HG03575 (cell line): ENCODE data around the gene FANCG.

Experiments
- ATAC-seq: cut with Tn5 transposase; IDR thresholded peaks from one replicate; pipeline ENCODE4 v1.9.1; 2021; ENCODE audit not compliant: unreplicated experiment, insufficient number of reproducible peaks, low FRiP score; ENCODE audit errors: extremely low read depth

The FANCG gene

DNA sequence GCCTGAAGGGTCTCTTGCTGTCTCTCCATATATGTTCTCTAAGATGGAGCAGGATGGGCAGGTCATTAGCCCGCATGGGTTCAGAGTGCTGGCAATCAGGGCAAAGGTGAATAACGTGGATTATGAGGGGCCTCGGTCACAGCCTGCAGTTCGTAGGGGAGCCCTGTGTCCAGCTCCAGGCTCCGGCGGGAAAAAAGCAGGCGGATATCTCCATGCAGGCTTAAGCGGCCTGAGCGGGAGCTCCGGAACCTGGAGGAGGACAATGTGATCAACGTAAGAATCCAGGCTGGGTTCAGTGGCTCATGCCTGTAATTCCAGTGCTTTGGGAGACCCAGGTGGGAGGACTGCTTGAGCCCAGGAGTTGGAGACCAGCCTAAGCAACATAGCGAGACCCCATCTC, 25.4 kb upstream of the FANCG start:
- no peak for ATAC-seq

DNA sequence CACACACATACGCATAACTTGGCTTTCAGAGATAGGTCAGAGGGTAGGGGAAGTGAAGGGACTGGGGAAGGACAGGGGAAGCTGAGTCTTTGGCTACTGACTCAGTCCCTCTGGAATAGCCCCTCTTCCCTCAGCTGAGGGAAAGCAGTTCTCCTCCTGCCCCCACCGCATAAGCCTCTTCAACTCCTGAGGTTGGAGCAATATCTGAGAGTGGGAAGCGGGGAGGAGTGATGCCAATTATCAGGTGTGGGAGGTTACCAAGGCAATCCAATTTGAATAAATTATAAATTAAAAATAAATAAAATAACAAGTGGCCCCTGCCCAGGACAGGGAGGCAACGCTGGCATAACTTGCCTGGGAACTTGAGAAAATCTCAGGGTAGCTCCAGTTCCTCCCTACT, 24.8 kb upstream of the FANCG start:
- ATAC-seq, result no peak

DNA sequence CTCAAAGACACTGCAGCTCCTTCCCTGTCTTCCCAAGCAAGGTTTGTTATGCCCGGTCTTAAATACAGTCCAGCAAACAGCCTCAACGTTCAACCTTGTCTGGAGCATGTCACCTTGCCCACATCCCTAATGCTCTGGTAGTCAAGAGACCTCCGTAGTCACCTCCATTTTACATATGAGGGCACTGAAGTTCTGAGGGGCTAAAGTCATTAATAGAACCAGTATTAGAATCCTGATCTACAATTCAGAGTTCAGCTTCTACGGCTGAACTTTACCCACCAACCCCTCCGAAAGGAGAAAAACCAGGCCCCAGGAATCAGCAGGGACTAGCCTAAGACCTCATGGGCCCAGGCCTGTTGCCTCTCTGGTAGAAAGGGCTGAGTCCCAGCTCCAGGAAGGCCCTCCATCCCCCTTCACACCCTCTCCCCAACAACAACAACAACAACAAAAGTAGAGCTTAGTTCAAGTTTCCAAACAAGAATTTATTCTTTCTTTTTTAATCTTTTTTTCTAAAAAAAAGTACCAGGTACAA, 24.0 kb upstream of the FANCG start:
- no peak for ATAC-seq

DNA sequence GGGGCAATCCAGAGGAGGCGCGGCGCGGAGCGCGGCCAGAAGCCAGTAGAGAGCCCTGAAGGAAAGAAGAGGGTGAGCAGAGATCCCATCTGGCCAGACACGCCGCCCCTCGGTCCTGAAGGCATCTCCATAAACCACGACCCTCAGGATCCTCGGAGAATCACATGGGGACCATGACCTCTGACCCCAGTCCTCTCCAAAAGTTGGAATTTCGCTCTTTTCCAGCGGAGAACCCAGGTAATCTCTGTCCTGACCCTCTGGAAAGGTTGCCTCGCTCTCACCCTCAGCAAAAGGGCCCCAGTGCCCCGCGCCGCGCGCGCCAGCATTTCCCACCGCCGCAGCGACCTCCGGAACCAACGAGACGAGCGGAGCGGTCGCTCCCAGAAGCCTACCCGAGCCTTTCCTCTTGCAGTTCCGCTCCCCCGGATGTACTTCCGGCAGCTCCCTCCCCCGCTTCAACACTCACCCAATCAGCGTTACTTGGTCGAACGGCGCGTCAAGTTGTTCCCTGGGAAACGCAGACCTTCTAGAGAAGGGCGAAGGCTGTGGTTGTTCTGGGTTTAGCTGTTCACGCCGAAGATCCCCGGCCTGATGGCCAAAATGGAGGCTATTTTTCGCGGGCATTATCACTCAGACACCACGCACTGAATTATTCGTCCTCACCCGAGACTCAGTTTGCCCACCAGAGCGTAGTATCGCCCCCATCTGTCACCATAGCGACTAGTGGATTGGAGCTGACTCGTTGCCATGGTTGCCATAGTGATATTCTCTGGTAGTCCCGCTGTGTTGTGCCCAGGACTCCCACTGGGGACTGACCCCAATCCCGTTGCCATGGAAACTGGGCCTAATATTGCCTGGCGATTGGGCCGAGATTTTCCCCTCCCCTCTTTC, 23.3 kb upstream of the FANCG start, which contains the start of gene STOML2:
Gene STOML2 (minus strand): TSS at position 363 of the 891 bp plus-strand sequence. CDS start 37 bp downstream, at position 326.
- ATAC-seq, result peak; percentile 64

DNA sequence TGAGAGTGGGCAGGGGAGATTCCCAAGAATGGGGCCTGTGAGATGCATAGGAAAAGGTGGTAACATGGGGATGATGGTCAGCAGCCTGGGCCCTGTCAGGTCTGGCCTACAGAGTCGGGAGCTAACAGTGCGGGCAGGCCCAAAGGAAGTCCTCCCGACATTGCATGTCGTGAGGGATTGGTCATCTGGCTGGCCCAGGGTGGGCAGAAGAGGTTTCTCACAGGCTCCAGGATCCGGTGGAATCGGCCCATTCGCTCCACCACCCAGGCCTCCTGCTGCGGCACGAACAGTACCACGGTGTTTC, 22.7 kb upstream of the FANCG start:
- no peak for ATAC-seq

DNA sequence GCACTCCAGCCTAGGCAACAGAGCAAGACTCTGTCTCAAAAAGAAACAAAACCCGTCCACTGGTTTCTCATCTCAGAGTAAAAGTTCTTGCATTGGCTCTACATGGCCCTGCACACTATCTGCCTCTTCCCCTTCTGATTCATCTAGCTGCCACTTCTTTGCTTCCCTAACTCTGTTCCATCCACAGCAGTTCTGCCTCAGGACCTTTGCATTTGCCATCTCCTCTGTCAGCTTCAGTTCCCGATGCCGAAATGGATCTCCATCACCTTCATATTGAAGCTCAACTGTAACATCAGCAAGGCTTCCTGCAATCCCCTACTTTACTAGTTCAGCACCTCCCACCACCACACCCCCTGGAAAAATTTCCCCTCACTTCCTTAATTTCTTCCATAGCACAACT, 17.8 kb upstream of the FANCG start:
- no peak for ATAC-seq

DNA sequence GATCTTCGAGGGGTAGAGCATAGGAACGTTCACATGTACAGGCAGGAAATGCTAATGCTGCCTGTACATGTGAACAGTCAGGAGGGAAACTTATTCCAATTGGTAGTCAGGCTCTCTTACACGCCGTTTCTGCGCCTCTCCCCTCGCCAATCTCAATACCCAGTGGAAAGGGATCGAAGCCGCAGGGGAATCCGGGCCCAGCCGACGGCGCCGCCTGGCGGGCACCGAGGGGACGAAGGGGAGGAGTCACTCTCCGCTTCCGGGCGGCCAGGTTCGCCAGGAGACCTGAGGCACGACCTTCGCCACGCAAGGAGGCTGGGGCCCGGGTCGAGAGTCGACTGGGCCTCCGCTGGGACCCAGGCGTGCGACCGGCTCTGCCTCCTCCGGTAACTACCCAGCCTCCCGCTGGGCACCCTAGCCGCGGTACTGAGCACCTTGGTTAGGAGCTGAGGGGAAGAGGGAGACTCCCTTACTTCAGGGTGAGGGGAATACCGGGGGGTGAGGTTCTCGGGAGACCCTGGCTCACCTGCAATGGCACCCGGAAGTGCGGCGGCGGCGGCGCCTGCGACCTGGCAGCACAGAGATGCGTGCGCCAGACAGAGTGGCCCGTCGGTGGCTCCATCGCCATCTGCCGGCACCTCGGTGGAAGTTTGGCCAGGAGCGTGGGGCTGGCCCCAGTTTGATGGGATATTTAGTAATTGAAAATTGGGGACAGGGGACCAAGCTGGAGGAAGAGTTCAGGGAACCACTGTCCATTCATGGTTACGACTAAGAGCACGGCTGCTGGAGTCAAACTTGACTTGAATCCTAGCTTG, 16.5 kb upstream of the FANCG start, which contains the start of gene PIGO:
Gene PIGO (minus strand): TSS at position 557 of the 815 bp plus-strand sequence. CDS start 1,026 bp downstream, outside the sequence.
- peak; percentile 40 for ATAC-seq

DNA sequence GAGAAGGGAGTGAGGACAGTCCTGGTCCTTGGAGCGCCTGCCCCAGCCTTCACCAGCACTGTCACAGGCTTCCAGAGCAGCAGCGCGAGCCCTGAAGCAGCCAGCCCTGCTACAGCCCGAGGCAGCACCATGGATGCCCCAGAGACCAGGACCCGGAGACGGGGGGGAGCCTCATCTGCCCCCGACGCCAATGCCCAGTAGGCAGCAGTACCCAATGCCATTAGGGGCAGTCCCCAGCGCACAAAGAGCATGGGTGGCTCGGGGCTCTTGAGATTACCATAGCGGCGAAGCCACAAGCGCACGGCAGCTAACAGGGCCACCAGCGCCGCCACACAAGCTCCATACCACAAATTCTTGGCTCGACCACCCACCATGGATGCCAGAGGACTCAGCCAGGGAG, 11.8 kb upstream of the FANCG start:
- no peak for ATAC-seq

DNA sequence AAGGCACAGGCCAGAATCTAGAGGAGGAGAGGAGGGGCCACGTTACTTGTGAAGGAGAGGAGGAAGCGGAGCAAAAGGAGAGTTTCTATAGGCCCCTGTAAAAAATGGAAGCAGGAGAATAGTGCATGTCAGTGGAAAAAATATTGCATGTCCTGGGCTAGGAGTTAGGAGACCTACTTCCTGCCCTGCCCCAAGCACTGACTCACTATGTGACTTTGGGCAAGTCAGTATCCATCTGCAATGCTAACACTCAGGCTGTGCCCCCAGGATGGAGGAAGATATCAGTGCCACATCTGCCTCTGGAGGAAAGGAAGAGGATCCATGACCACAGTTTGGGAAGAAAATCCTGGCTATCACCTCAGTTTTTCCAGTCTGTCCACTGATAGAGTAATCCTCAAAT, 9.7 kb upstream of the FANCG start:
- ATAC-seq, result no peak

DNA sequence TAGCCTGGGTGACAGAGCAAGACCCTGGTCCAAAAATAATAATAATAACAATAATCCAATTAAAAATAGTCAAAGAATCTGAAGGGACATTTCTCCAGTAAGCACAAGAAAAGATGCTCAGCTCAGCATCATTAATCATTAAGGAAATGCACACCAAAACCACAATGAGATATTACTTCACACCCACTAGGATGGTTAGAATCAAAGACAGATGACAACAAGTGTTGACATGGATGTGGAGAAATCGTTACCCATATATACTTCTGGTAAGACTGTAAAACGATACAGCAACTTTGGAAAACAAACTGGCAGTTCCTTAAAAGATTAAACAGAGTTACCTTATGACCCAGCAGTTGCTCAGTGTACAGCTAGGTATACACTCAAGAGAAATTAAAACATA, 5.3 kb upstream of the FANCG start:
- no peak for ATAC-seq

DNA sequence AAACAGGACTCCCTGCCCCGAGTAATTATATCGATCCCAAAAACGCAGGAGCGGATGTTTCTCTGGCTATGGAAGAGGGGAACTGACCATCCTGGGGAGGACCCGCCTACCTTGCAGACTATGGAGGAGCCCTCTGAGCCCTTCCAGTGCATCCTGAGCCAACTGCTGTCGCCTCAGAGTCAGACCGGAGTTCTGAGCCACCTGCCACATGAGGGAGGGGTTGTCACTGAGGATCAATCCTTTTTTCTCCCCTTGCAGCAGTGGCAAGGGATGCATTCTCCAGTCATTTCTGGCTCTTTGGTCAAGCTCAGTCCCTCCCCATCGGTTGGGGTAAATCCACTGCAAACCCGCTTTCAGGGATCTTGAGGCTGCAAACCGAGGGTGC, 709 bp downstream of the FANCG start:
- no peak for ATAC-seq

DNA sequence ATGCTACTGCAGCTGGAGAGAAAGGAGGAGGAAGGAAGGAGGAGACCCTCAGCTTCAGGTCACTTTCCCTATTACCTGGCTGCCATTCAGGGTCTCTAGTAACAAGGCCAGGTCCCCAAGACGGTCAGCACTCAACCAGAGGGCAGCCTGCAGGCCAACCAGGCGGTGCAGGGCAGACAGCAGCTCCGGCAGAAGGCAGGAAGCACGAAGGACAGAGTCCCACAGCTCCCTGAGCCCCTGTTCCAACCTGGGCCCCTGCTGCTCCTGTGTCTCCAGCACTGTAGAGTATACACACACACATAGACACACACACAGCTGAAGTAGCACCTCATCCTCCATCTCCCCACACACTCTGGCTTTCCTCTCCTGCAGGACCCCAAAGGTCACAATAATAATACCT, 1.7 kb downstream of the FANCG start:
- ATAC-seq, result no peak

DNA sequence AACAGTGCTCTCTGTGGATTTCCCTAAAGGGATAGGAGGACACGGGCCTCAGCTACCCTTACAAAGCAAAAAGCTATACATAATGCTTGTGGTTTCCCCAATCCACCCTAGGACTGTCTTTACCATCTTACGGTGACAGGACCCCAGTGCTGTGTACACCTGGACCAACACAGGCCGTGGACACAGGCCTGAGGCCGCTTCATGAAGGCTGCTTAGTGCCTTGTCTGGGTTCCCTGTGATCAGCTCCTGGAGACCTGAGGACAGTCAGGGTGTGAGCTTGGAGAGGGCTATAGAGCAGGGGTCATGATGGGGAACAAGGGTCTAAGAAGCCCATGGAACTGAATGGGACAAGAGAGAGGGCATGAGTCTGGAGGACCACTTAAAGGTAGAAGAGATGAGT, 2.9 kb downstream of the FANCG start:
- ATAC-seq, result no peak

DNA sequence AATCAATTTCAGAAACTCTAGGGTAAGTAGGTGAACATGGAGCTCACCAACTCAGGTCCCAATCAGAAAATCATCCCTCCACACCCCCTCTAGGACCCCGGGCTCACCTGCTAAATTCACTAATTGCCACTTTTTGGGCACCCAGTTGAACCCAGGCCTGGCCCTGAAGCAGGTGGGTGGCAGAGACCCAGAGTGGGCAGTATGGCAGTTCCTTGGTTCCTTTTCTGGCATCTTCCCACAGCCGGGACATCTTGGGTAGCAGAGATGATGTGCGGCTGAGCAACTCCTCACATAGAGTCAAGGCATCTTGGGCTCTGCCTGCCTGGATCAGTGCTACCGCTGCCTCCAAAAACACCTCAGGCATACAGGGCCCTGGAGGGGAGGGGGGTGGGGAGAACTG, 4.4 kb downstream of the FANCG start:
- no peak for ATAC-seq

DNA sequence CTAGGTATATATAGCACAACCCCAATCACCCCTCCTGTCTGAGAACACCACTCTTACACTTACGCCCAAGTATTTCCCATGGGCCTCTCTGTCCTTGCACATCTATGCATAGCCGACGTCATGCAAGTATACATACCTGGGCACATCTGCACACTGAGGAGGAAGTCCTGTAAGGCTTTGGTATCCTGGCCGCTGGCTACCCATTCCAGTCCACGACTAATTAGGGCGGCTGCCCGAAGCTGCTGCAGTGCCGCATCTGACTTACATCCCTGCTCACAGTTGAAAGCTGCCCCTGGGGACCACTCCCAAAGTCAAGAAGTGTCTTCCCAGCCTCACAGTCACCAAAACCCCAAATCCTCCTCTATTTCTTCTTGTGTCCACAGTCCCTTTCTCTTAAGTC, 5.0 kb downstream of the FANCG start:
- ATAC-seq, result no peak

DNA sequence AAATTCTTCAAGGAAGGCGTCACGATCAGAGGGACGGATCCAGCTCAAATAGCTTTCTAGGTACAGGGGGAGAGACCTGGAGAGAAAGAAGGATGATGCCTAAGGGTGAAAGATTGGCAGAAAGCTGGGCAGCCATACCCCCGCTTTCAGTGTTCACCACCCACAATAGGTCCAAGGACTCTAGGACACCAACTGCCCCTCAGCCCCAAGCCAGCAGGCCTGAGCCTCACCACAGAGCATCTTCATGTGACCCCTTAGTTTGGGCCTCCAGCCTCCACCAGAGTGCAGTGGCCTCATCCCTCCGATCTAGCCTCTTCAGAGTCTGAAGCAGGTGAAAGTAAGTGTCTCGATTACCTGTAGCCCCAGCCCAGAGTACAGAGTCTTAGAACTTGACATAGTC, 5.6 kb downstream of the FANCG start:
- ATAC-seq, result no peak

DNA sequence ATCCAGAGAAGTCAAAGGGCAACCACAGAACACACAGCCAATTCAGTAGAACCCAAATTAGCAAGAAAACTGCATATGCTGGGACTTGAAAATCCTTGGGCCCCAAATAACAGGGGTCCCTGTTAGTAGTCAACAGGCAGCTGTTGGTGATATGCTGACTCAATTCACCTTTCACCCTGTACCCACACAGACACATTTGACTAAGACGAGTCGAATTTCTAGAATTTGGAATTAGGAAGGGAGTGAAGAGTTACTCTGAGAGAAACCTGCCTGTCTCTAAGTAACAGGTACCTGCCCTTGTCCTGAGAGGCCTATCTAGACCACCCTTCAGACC, 6.5 kb downstream of the FANCG start:
- no peak for ATAC-seq

DNA sequence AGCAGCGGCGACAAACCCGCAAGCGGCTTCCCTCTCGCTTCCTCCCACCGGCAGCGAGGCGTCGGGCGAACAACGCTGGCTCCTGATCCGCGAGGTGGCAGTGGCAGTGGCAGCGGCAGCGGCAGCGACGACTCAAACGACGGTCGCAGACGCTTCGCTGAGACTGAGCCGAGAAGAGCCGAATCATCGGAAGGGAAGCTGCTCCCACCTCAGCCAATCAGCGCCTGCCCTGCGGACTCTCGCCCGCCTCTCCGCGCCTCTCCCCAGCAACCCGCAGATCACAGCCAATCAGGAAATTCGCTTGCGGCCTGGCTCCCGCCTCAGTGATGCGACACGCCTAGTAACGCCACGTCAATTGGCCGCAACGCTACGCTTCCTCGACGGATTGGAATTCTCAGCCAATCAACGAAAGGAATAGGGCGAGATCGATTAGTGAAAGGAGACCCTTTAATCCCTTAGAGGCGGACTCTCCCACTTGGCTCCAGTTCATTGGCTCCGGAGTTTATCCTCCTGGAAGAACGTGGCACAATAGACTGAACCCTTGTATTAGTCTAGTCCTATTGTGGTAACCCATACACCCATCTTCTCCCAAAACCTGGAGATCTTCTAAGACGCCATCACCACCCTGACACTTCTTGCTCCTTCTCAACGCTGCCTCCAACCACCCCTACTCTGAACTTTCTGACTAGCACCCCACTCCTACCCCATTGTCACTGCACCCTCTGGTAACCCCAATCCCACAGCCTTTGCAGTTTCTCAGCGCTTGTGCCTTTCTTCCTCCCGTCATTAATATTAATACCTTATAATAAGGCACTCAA, 7.1 kb downstream of the FANCG start, which contains the start of gene VCP:
Gene VCP (minus strand): TSS at position 165 of the 818 bp plus-strand sequence. CDS start 272 bp downstream, outside the sequence.
- ATAC-seq, result peak; percentile 73

DNA sequence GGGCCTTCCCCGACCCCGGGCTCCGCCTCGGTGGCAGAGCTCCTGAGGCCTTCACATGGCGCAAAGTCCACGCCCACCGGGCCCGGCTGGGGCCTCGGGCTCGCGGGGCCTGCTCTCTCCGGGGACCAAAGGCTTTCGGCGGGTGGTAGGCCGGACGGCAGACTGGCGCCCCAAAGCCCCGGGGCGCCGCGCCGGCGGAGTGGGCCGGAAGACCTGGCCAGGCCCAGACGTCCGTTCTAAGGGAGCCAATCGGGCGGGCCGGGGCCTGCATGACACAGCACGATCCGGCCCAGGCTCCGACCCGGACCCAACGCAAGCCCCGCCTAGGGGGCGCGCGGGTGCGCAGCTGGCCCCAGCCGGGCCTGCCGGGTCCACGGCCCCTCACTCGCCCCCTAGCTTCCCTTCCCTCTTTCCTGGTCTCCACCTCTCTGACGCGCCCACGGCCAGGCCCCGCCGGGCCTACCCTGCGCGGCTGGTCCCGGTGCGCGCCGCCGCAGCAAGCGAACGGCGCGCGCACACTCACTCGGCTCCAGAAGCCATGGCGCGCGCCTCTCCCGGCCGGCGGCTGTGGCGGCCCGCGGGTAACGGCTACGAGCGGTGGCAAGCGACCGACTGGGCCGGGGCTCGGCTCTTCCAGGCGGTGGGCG, 7.8 kb downstream of the FANCG start:
- peak; percentile 18 for ATAC-seq
